Stimulated activated CD8-positive, alpha-beta memory T cell treated with anti-CD3 and anti-CD28 coated beads, Interleukin-7, amount 100 ng/mL, for 1 hour (primary cell): ENCODE data around the gene SLCO3A1.

ENCODE experiments used
- DNase-seq, 2 donors: peaks; one replicate each; pipeline ENCODE4 v3.0.0-alpha.2; 2020; ENCODE audit warnings: low read depth in 2 of 2

The SLCO3A1 gene

DNA sequence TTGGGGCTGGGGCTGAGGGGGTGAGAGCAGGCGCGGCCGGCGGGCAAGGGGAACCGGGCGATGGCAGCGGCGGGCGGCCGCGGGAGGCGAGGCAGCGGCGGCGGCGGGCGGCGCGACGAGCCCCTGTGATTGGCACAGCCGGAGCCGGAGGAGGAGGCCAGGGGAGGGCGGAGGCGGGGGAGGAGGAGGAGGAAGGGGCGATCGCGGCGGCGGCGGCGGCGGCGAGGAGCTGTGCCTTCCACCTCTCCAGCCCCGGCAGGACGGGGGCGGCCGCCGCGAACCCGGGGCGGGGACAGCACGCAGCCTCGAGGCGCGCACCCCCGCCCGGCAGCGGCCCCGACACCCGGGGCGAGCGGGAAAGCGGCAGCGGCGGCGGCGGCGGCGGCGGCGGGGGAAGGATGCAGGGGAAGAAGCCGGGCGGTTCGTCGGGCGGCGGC lies at the start of gene SLCO3A1:
Gene SLCO3A1 (plus strand): TSS at position 198 of the 437 bp plus-strand sequence.
- peak; percentile 34 to 49 for DNase-seq

DNA sequence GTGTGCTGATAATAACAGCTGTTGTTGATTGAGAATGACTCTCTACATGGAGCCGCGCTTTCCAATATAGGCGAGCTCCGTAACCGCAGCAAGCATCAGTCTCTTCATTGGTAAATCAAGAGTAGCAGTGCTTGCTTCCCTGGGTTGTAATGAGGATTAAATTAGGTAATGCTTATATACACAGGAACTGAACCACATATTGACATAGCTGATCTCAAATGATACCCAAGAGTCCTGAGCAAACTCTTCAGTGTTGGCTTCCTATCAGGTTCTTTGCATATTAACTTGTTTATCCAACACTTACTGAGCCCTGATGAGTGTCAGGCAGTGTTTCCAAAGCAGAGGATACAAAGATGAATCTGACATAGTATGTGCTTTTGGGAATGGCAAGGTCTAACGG lies 46.4 kb upstream of the SLCO3A1 start:
- no peak for DNase-seq

DNA sequence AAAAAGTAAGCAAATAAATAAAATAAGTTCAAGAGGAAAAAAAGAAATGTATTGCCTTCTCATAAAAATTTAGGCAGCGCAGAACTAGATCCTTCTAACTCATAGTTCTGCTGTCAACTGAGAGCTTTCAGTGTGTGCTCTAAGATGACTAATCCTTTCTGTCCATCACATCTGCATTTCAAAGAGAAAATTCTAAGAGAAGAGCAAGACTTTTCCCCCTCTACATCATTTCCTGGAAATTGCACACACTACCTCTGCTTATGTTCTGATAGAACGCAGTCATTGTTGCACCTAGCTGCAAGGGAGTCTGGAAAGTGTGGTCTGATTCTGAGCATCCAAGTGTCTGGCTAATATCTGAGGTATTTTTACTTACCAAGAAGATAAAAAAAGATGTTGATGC lies 39.6 kb upstream of the SLCO3A1 start:
- no peak for DNase-seq

DNA sequence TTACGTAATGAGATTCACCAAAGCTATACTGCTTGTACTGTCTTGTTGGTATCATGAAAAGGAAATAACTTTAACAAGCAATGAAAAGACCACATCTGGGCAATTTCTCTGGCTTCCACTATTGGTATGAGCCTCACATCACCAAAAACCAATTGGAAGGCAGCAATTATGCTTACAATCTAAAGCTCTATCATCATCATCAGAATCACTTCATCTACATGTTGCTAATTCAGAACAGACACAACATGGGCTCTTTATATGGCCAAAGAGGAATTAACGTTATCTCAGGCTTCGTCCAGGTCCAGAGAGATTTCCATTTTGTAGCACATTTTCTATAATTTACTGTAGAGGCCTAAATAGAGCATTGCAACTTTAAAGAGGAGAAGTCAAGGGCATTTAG lies 36.6 kb upstream of the SLCO3A1 start:
- DNase-seq, result no peak

DNA sequence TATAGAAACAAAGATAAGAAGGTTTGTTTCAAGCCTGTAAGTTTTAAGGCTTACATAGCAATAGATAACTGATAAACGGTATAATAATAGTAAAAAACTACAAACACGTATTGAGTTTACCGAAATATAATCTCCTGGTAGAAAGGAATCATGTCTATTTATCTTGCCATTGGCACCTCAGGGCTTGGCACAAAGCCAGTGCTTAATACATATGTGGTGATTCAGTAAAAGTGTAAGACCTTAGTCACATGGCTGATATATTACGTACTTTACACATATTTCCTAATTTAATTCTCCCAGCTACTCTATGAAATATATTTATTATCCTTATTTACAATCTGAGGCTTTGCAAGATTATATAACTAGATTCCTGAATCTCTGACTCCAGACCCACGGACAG lies 32.0 kb upstream of the SLCO3A1 start:
- no peak for DNase-seq

DNA sequence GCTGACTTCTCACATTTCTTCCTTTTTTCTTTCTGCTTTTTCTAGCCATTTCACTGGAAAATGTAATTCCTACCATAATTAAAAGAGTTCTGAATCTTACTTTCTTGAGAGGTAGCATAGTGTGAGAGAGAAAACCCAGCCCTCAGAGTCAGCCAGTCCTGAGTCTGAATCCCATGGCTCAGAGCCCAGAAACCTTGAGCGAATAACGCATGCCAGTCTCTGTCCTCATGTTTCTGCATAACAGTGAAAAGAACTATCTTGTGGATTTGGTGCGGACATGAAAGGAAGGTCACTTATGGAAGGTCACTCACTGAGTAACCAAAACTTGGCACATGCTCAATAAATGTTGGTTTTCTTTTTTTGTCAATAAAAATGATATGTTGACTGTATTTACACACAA lies 29.3 kb upstream of the SLCO3A1 start:
- DNase-seq, result no peak

DNA sequence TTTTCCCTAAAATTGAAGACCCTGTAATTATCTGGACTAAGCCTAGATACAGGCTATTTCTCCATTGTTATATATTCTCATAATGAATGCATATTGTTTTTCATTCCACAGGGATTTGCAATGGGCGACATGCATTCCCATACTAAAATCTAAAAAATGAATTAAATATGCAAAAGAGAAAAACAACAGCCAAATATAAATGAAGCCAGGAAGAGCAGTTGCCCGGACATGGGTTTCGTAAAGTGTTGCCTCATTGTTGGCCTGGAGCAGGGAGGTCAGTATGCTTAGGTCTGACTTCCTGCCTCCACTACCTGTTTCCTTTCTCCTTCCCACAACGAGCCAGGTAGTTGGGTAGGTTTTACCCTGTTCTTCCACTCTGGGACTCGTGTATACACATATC lies 27.1 kb upstream of the SLCO3A1 start:
- DNase-seq, result no peak

DNA sequence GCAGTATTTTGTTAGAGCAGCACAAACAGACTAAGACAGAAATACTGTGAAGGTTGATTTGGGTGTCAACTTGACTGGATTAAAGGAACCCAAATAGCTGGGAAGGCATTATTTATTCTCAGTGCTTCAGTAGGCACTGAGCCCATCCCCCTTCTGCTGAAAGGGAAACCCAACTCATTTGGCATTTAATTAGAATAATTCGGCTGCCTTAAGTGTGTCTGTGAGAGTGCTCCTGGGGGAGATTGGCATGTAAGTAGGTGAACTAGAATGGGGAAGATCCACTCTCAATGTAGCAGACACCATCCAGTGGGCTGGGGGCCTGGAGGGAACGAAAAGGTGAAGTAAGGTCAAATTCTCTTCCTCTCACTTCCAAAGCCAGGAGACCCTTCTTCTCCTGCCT lies 20.5 kb upstream of the SLCO3A1 start:
- no peak for DNase-seq

DNA sequence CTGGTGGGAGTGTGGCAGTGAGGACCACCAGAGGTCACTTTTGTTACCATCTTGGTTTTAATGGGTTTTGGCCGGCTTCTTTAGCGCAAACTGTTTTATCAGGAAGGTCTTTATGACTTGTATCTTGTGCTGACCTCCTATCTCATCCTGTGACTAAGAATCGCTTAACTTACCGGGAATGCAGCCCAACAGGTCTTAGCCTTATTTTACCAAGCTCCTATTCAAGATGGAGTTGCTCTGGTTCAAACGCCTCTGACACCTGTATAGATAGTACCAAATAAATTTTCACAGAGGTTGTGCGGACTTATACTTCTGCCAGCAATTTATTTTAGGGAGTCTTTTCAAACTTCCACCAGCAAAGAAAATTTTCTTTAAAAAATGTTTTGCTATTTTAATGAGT lies 13.6 kb upstream of the SLCO3A1 start:
- no peak for DNase-seq

DNA sequence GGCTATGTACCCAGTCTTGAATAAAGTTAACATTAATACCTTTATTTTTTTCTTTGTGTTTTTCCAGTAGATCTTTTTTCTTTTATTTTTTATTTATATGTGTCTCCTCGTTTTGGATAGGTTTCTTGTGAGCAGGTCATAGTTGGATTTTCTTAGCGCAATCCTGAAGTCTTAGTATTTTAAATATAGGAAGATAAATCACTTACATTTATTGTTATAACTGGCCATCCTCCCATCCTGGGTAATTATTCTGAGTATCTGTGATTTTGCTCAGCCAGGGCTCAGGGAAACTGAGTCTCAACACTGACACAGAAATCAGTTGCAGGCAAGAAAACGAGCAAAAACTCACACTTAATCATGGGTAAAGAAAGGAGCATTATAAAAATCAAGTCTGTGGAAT lies 11.6 kb upstream of the SLCO3A1 start:
- no peak for DNase-seq

DNA sequence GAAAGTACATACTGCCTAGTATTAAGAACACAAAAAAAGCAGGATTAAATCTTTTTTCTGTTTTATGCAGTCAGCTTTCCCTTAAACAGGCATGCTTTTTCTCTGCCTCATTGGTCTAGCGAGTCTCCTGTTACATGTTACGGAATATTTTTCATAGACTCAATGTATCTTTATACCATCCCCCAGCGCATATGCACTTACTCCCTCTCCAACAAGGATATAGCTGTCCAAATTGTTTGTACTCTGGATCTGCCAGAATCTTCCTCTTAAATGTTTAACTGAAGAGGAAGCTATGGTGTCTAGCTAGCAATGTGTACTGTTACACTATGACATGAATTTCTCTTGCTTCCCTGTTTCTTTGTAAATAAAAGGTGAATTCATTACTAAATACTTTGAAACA lies 9.2 kb upstream of the SLCO3A1 start:
- no peak for DNase-seq

DNA sequence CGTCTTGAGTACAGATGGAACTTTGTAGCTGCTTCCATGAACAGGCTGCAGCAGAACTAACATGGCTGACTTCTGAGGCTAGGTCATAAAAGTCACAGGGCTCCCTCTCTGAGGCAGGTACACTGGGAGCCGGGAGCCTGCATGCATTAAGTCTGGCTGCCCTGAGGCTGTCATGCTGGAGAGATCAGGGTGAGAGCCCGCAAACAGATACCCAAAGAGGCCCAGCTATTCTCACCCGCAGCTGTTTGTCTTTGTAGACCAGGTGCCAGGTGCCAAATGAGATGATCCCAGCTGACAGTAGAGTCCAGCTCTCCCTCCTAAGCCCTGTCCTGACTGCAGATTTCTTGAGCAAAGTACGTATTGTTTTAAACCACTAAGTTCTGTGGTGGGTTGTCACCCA lies 8.6 kb upstream of the SLCO3A1 start:
- DNase-seq, result no peak

DNA sequence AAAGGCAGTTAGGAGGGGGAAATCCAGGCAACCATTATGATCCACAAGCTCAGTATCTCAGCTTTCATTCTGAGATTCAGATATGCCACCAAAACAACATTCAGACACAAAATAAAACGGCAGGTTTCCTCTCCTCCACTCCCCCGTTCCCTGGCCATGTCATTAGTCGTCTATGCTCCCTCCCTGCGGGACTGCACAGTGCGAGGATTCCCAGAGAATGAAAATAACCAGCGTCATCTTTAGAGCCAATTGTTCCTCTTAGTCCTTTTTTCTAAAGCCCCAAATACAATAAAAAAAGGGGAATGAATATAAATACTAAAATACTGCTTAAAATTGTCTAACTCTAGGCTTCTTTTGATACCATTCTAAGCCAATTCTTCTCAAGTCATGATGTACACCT lies 7.8 kb upstream of the SLCO3A1 start:
- DNase-seq, result no peak

DNA sequence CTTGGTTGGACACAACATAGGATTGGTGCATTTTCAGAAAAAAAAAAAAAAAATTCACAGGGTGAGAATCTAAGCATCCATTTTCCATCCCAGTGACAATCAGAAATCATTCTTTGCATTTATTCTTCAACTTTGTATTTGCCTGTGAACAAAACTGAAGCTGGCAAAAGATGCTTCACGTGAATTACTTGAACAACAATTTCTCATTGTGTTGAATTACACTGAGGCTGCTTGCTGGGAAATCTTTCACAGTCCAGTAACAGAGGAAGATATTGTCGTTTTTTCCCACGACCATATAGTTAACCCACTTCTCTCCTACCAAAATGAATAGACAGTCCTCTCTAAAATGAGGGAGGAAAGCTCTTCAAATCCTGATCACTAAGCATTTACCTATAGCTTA lies 4.3 kb upstream of the SLCO3A1 start:
- DNase-seq, result no peak

DNA sequence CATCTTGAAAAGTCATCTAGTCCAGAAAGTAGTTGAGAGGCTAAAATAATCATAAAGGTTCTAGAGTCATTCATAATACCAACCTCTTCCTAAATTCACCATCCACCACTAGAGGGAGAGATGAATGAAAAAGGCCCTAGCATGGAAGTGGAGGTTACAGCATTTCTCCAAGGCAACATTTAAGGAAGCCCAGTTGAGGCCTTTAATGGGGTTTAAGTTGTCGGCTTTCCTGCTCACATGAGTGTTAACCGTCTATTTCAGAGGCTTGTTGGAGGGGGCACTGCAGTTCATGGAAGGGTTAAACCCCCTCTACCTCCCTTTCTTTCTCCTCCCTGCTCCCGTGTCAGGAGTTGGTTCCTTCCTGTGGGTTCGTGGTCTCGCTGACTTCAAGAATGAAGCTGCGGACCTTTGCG lies 3.8 kb upstream of the SLCO3A1 start:
- no peak for DNase-seq

DNA sequence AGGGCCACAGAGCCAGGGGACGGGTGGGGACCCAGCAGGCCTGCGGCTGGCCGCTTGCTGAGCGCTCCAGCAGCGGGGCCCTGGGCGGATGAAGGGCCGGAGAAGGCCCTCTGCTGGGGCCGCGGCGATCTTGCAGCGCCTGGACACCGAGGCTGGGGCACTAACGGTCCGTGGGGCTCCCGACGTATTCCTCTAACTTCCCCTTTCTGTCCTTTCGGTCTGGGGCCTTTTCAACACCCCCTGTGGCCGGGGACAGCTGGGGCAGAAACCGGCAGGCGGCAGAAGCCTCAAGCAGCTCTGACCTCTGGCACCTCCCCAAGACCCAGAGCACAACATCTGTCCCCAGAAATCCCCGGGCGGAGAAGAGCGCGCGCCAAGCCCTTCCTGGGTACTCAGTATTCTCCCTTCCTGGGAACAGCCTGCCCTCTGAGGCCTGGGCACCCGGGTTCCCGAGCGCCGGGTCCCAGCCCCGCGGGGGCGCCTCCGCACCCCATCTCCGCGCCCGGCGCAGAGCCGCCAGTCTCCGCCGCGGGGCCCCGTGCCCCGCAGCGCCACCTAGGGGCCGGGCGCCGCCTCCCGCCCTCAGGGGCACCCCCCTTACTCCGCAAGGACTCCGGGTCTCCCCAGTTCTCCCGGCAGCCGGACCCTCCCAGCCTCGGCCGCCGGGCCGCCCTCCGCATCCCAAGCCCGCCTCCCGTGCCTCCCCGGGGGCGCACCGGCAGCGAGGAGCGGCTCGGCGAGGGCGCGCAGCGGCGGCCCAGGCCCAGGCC lies 582 bp upstream of the SLCO3A1 start:
- DNase-seq, result peak; percentile 50 to 54

DNA sequence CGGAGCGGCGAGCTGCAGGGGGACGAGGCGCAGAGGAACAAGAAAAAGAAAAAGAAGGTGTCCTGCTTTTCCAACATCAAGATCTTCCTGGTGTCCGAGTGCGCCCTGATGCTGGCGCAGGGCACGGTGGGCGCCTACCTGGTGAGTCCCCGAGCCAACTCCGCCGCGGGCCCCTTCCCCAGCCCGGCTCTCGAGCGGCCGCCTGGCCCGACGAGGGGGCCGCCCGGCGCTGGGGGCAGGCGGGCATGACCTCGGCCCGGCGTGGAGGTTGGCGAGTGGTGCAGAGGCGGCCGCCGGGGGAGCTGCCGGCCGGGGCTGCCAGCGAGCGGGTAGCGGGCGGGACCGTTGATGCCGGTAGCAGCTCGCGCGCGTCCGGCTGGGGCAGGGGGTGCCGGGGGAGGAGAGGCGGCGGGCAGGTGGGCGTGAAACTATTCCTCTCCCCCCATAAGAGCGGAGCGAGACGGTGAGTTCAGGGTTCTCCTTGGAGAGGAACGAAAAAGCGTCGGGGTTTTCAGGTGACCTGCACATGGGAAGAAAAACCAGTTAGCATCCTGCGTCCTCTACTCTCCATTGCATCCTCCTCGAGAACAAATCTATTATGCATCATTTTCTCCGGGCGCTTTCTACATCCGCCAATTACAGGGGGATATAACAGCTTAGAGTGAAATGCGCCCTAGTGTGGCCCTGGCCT lies 585 bp downstream of the SLCO3A1 start:
- no peak for DNase-seq

DNA sequence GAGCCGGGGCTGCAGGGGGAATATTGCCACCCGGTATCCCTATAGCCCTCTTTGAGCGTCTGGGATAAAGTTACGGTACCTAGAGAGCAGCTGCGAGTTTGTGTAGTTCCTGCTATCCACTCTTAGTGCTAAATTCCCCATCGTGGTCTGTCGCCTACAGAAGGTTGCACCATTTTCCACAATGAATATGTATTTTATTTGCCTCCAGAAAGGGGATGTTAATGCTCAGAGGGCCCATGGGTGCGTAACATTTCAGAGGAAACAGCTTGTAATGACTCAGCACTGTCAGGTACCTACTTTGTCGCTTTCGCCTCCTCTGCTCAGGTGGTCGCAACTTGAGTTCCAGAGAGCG lies 1.1 kb downstream of the SLCO3A1 start:
- DNase-seq, result no peak

DNA sequence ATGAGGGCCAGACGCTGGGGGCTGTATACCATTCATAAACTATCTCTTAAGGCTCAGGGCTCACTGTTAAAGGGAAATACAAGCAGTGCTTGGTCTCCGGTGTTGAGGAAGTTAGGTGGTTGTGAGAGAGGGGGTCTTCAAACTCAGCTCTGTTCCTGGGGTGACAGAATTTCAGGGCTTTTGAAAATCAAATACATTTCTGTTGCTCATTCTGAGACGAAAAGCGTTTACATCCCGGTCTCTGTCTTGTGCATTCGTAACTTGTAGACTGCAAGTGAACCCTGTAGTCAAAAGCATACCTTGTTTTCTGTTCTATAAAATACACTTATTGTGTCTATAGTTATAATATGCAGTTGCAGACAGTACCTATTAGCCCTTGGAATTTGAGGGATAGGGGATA lies 1.7 kb downstream of the SLCO3A1 start:
- DNase-seq, result no peak

DNA sequence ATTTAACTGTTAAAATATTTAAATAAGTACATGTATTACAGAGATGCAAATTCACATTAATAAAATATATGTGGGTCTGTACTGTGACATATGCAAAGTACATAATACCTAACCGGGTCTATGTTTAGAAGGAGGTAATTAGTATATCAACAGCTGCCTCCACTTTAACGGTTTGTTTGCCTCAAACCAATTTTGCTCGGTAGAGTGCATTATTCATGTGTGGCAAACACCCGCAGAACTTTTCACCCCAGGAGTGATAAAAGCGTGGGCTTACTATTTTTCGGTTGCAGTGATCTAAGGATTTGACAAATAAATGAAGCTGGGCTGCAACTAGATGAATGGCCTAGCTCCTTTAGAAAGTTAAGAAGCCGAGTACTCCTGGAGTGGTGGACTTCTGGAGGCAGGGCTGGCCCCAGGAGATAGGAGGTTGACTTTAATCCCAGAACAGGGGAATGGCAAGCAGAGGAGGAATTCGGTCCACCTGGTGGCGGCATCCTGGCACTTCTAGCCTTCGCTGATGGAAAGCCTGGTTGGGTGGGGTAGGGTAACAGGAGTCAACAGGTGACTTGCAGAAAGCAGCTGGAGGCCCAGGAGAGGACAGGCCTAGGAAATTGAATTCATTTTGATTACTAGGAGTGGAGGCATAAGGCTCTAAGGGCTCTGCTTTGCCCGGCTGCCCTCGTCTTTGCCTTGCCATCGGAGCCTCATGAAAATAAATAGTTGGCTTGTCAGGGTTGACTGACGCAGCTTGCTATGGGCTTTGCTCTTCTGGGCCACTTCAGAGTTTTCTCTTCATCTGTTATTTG lies 2.4 kb downstream of the SLCO3A1 start:
- no peak for DNase-seq

DNA sequence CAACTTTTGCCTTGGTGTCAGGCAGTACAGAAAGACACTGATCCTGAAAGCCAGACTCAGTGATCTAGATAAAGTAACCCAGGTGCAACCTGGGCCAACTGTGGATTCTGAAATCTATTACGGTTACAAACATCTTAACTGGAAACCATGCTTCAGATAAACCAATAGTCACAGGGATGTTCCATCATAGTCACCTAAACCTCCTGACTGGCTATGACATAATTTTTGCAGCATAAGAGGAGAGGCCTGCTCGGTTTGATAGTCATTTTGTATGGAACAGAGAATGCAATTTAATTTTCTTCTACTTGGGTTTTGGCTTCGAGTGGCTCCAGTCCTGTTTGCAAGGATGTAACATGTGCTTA lies 3.7 kb downstream of the SLCO3A1 start:
- DNase-seq, result no peak

DNA sequence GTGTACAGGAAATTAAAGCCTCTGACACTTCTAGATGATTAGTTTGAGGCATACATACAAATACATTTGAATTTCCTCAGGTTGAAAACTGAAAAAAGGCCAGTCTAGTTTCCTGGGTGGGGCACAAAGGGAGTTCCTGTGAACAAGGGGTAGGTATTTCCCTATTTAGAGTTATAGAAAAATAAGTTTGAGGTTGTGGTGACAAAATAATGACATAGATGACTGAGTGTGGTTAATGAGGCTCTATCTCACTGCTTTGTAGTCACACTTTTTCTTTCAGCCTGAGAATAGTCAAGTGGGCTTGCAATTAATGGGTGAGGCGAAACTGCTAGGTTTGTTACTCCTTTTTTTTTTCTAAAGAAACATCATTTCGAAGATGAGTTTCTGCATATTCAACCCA lies 4.3 kb downstream of the SLCO3A1 start:
- no peak for DNase-seq

DNA sequence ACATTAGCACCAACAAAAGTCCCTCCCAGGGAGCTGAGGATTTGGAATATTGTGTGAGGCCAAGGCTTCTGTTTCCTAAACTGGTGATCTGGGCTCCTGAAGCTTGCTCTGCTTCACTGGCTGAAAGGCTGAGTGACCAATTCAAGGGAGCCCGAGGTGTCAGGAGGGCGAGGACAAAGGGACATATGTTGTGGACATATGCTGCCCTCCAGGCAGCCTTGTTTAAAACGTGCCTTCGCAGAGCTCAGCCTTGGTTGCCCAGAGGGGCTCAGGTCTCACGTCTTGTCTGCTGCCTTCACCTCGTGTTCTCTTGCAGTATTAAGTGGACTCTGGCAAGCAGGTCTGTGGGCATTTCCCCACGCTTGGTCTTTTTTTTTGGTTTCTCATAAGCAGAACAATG lies 7.0 kb downstream of the SLCO3A1 start:
- DNase-seq, result no peak
